PC-3 (cell line): ENCODE measurements around the gene MDM1.

Experiments
- CTCF ChIP-seq: fragments of 300-600 bp; sonication (generic); conservative IDR thresholded peaks from 2 replicates; pipeline ENCODE4 v1.5.1; 2017; ENCODE audit warnings: antibody characterized with exemption, low read depth, mild to moderate bottlenecking, low read length
- EZH2 ChIP-seq: fragments of 300-600 bp; sonication (generic); IDR thresholded peaks from one replicate; pipeline ENCODE4 v1.6.1; 2017; ENCODE audit warnings: antibody characterized with exemption, mild to moderate bottlenecking, low read length; ENCODE audit not compliant: unreplicated experiment
- EZH2phosphoT487 ChIP-seq: fragments of 300-600 bp; sonication (generic); IDR thresholded peaks from 2 replicates; pipeline ENCODE4 v1.6.1; 2018; ENCODE audit warnings: mild to moderate bottlenecking, antibody characterized with exemption, low read length, borderline replicate concordance

- TF ChIP-seq CTCF (no peak), EZH2phosphoT487 (no peak), EZH2 (no peak)
These were observed 19.9 kb upstream of the MDM1 start for GRCh38 chr12:68352067-68352466.
